Peyer's patch (tissue), 4 donors: ENCODE results near the gene CAND2.

Experiments used
- POLR2A ChIP-seq, 2 donors: fragments of 450-650 bp; IDR thresholded peaks; one replicate each; pipeline ENCODE4 v1.5.1; 2017; ENCODE audit warnings: antibody characterized with exemption in 2 of 2, mild to moderate bottlenecking in 2 of 2, moderate library complexity in 2 of 2
- TF ChIP-seq, protein P1 (sequence below), 6 experiments: fragments of 450-650 bp in 4 of 6; fragments of 200-600 bp in 2 of 6; sonication (generic) in 1 of 6; IDR thresholded peaks; one replicate each; pipeline ENCODE4 v1.5.1; 2017 to 2019; ENCODE audit warnings: antibody characterized with exemption in 6 of 6, mild to moderate bottlenecking in 3 of 6, moderate library complexity in 1 of 6

DNA sequence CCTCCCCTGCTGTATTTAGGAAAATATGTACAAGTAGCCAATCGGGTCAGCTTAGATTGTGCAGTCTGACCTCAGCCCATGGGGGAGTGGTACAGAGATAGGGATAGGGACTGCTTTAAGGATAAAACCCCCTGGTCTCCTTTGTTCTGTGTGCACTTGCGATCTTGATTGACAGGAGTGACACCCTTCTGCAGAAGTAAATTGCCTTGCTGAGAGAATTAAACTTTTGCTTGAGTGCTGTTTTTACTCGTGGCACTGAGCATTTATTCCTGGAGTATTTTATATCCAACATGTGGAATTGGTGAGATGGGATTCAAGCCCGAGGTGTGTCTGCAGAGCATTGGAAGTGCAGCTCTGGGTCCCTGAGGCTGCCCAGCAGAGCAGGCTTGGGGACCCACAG is 68.8 kb downstream of the CAND2 start:
- TF ChIP-seq, protein P1, sequence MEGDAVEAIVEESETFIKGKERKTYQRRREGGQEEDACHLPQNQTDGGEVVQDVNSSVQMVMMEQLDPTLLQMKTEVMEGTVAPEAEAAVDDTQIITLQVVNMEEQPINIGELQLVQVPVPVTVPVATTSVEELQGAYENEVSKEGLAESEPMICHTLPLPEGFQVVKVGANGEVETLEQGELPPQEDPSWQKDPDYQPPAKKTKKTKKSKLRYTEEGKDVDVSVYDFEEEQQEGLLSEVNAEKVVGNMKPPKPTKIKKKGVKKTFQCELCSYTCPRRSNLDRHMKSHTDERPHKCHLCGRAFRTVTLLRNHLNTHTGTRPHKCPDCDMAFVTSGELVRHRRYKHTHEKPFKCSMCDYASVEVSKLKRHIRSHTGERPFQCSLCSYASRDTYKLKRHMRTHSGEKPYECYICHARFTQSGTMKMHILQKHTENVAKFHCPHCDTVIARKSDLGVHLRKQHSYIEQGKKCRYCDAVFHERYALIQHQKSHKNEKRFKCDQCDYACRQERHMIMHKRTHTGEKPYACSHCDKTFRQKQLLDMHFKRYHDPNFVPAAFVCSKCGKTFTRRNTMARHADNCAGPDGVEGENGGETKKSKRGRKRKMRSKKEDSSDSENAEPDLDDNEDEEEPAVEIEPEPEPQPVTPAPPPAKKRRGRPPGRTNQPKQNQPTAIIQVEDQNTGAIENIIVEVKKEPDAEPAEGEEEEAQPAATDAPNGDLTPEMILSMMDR (IDR thresholded peaks at IDR 0.05): no peak
- TF ChIP-seq POLR2A (IDR thresholded peaks at IDR 0.05): no peak
